A549 (cell line): ENCODE results near the gene CCDC167. TPM values are rescaled to one million over a fixed set of nuclear protein-coding genes. Genes with fewer than 3 reads are reported as not detected.

ENCODE experiments used
- ATAC-seq, 2 experiments: fragments of 200-7000 bp in 1 of 2; fragments of >200 bp in 1 of 2; cut with Nextera tagmentation in 1 of 2; cut with Tn5 transposase in 1 of 2; 3 replicates each; pipeline versions ENCODE4 v1.8.0 to v1.9.1; 2018 to 2020; ENCODE audit warnings: mild to moderate bottlenecking in 1 of 2, moderate library complexity in 1 of 2
- CTCF ChIA-PET: fragments of 300-600 bp; sonication (Branson Sonifier 250); formaldehyde crosslinking; extraction: SDS; loops from one replicate; lab custom pipeline; 2021; ENCODE audit warnings: antibody characterized with exemption, inconsistent platforms; lab: Yijun Ruan, JAX
- POLR2A ChIA-PET: fragments of 350-600 bp; formaldehyde crosslinking; extraction: SDS; loops from one replicate; lab custom pipeline; 2021; ENCODE audit warnings: antibody characterized with exemption, inconsistent platforms; lab: Yijun Ruan, JAX
- DNase-seq, 2 experiments: peaks; one replicate each; pipeline versions ENCODE4 v3.0.0 to v3.0.0-alpha.2; 2011 to 2016; ENCODE audit warnings: low read depth in 1 of 2, low spot score in 1 of 2
- FAIRE-seq: peaks from 2 replicates; lab custom pipeline; 2011; peaks lifted over from hg19 to GRCh38; lab: Jason Lieb, UNC
- H3K27ac ChIP-seq, 2 experiments: fragments of >200 bp; sonication (Bioruptor Twin); formaldehyde crosslinking; 3 replicates each; pipeline ENCODE4 v1.5.1; 2016 to 2017
- H3K4me1 ChIP-seq: fragments of >200 bp; sonication (Bioruptor Twin); formaldehyde crosslinking; 3 replicates; pipeline ENCODE4 v1.6.1; 2016
- H3K4me2 ChIP-seq: fragments of >200 bp; sonication (Bioruptor Twin); formaldehyde crosslinking; 3 replicates; pipeline ENCODE4 v1.6.1; 2016
- H3K4me3 ChIP-seq: fragments of >200 bp; sonication (Bioruptor Twin); formaldehyde crosslinking; 3 replicates; pipeline ENCODE4 v1.5.1; 2016
- H3K9me3 ChIP-seq: fragments of >200 bp; sonication (Bioruptor Twin); formaldehyde crosslinking; 3 replicates; pipeline ENCODE4 v1.6.1; 2016
- ATOH8 ChIP-seq: fragments of 250-450 bp; sonication (Bioruptor Pico); IDR thresholded peaks from 2 replicates; pipeline ENCODE4 v1.5.0; 2020; ENCODE audit warnings: low read depth, mild to moderate bottlenecking, moderate library complexity
- BHLHE40 ChIP-seq: IDR thresholded peaks from 2 replicates; pipeline ENCODE4 v1.6.1; 2012; ENCODE audit warnings: low read depth, low read length, inconsistent platforms
- CBX2 ChIP-seq: fragments of 200-600 bp; sonication (generic); IDR thresholded peaks from 2 replicates; pipeline ENCODE4 v1.6.1; 2016; ENCODE audit warnings: low read depth, mild to moderate bottlenecking, borderline replicate concordance
- CHD2 ChIP-seq: fragments of 150-350 bp; IDR thresholded peaks from 2 replicates; pipeline ENCODE4 v1.6.1; 2014; ENCODE audit warnings: low read length; ENCODE audit not compliant: partially characterized antibody
- EHF ChIP-seq: fragments of 250-450 bp; sonication (Bioruptor Pico); IDR thresholded peaks from 2 replicates; pipeline ENCODE4 v1.5.0; 2020; ENCODE audit warnings: mild to moderate bottlenecking
- EP300 ChIP-seq, 2 experiments: fragments of >200 bp; sonication (Bioruptor Twin); formaldehyde crosslinking; IDR thresholded peaks; 2 replicates in 1 of 2; 3 replicates in 1 of 2; pipeline ENCODE4 v1.6.1; 2016 to 2017
- FOSB ChIP-seq: fragments of 250-450 bp; sonication (Bioruptor Pico); IDR thresholded peaks from 2 replicates; pipeline ENCODE4 v1.5.0; 2020; ENCODE audit warnings: mild to moderate bottlenecking, moderate library complexity
- FOXS1 ChIP-seq: fragments of 250-450 bp; sonication (Bioruptor Pico); IDR thresholded peaks from 2 replicates; pipeline ENCODE4 v1.5.0; 2020; ENCODE audit warnings: mild to moderate bottlenecking, moderate library complexity
- GATA3 ChIP-seq: IDR thresholded peaks from 2 replicates; pipeline ENCODE4 v1.6.1; 2012; ENCODE audit warnings: borderline replicate concordance
- HEYL ChIP-seq: fragments of 250-450 bp; sonication (Bioruptor Pico); IDR thresholded peaks from 2 replicates; pipeline ENCODE4 v1.8.0; 2021; ENCODE audit warnings: mild to moderate bottlenecking, moderate library complexity
- HOXA7 ChIP-seq: fragments of 250-450 bp; sonication (Bioruptor Pico); IDR thresholded peaks from 2 replicates; pipeline ENCODE4 v1.5.0; 2020; ENCODE audit warnings: mild to moderate bottlenecking, moderate library complexity
- HOXB5 ChIP-seq: fragments of 250-450 bp; sonication (Bioruptor Pico); IDR thresholded peaks from 2 replicates; pipeline ENCODE4 v1.5.0; 2020; ENCODE audit warnings: mild to moderate bottlenecking, moderate library complexity
- JUN ChIP-seq, 2 experiments: fragments of >200 bp; sonication (Bioruptor Twin); formaldehyde crosslinking; IDR thresholded peaks; 2 replicates in 1 of 2; 3 replicates in 1 of 2; pipeline ENCODE4 v1.6.1; 2016 to 2017
- JUNB ChIP-seq: fragments of >200 bp; sonication (Bioruptor Twin); formaldehyde crosslinking; IDR thresholded peaks from 2 replicates; pipeline ENCODE4 v1.6.1; 2016
- KDM1A ChIP-seq: fragments of 200-600 bp; sonication (generic); IDR thresholded peaks from 2 replicates; pipeline ENCODE4 v1.6.1; 2016; ENCODE audit warnings: low read depth, mild to moderate bottlenecking
- MAX ChIP-seq: IDR thresholded peaks from 2 replicates; pipeline ENCODE4 v1.6.1; 2012
- NR3C1 ChIP-seq: fragments of >200 bp; sonication (Bioruptor Twin); formaldehyde crosslinking; IDR thresholded peaks from 3 replicates; pipeline ENCODE4 v1.6.1; 2017
- PHF8 ChIP-seq: fragments of 200-600 bp; sonication (generic); IDR thresholded peaks from 2 replicates; pipeline ENCODE4 v1.6.1; 2016; ENCODE audit warnings: low read depth, mild to moderate bottlenecking, antibody characterized with exemption, moderate library complexity, borderline replicate concordance
- POLR2A ChIP-seq: IDR thresholded peaks from 2 replicates; pipeline ENCODE4 v1.6.1; 2012; ENCODE audit warnings: mild to moderate bottlenecking, low read length
- POLR2AphosphoS2 ChIP-seq: conservative IDR thresholded peaks from 2 replicates; pipeline ENCODE4 v1.6.1; 2012; ENCODE audit warnings: low read length, improper control_type of control experiment, inconsistent platforms
- RAD21 ChIP-seq, 2 experiments: fragments of >200 bp in 1 of 2; sonication (Bioruptor Twin) in 1 of 2; formaldehyde crosslinking in 1 of 2; IDR thresholded peaks in 1 of 2; conservative IDR thresholded peaks in 1 of 2; 2 replicates in 1 of 2; 3 replicates in 1 of 2; pipeline ENCODE4 v1.6.1; 2012 to 2018; ENCODE audit warnings: inconsistent platforms in 1 of 2
- RCOR1 ChIP-seq: fragments of 150-350 bp; IDR thresholded peaks from 2 replicates; pipeline ENCODE4 v1.6.1; 2014; ENCODE audit warnings: antibody characterized with exemption, low read length, low read depth
- RNF2 ChIP-seq: fragments of 200-600 bp; sonication (generic); IDR thresholded peaks from 2 replicates; pipeline ENCODE4 v1.6.1; 2016; ENCODE audit warnings: low read depth, mild to moderate bottlenecking, antibody characterized with exemption, moderate library complexity, borderline replicate concordance
- ZC3H11A ChIP-seq: fragments of 450-650 bp; IDR thresholded peaks from 2 replicates; pipeline ENCODE4 v1.6.1; 2014; ENCODE audit warnings: antibody characterized with exemption, mild to moderate bottlenecking
- ZNF302 ChIP-seq: fragments of 250-450 bp; sonication (Bioruptor Pico); IDR thresholded peaks from 2 replicates; pipeline ENCODE4 v1.9.0; 2021; ENCODE audit warnings: inconsistent platforms, mild to moderate bottlenecking, moderate library complexity
- WGBS: methylation state at CpG from one replicate; pipeline ENCODE4 v1.1.6; 2017; ENCODE audit errors: missing lambda C conversion rate; 5-methylcytosine and 5-hydroxymethylcytosine counted together
- polyA minus RNA-seq: library from RNA; depleted of rRNA, polyadenylated mRNA; stranded (reverse); fragments of >200 nt; gene quantifications from 2 replicates; pipeline ENCODE4 v1.2.3, GENCODE V29; 2011; rRNA and poly(A)+ RNA removed
- polyA plus RNA-seq, 4 experiments: library from polyadenylated mRNA; depleted of rRNA in 3 of 4; stranded (reverse); fragments of >200 nt; fragmentation: RNase III in 1 of 4; extraction: RNeasy Plus Mini Kit Qiagen cat#74134 plus additional on column Dnase treatment in 1 of 4; gene quantifications; 2 replicates in 3 of 4; 3 replicates in 1 of 4; pipeline ENCODE4 v1.2.3, GENCODE V29; 2011 to 2017
- TF ChIP-seq, protein P1 (sequence below): IDR thresholded peaks from 2 replicates; pipeline ENCODE4 v1.6.1; 2012; ENCODE audit warnings: low read depth, borderline replicate concordance
- TF ChIP-seq, protein P2 (sequence below): fragments of 450-650 bp; IDR thresholded peaks from 2 replicates; pipeline ENCODE4 v1.6.1; 2014; ENCODE audit warnings: antibody characterized with exemption
- TF ChIP-seq, protein P3 (sequence below): fragments of >200 bp; sonication (Bioruptor Twin); formaldehyde crosslinking; IDR thresholded peaks from 2 replicates; pipeline ENCODE4 v1.6.1; 2016

Gene CCDC167
- polyA plus RNA-seq (2011; rRNA removed) (35.1 and 48.2 TPM in 2 replicates), polyA plus RNA-seq (2017; fragmentation: RNase III; extraction: RNeasy Plus Mini Kit Qiagen cat#74134 plus additional on column Dnase treatment) (37.5 to 41.9 TPM (median 39.1 TPM) in 3 replicates), polyA minus RNA-seq (14.0 TPM in 2 replicates)
- polyA plus RNA-seq (2012; cell fraction: cytosol; rRNA removed) = 58.1 and 76.0 TPM in 2 replicates
- 41.1 and 64.1 TPM in 2 replicates for polyA plus RNA-seq (2012; cell fraction: nucleus; rRNA removed)

- H3K27ac ChIP-seq = peak within 1 kb of the TSS; percentile 71 to 93
- POLR2A ChIA-PET = interaction anchor here (0.7 kb wide), 1 partner anchor 67 kb away, joined by 4 read pairs; the partner anchor contains the start of gene CMTR1
- FAIRE-seq = no peak
Measured at GRCh38 chr6:37499433-37500293, at the start of gene CCDC167. TSS of gene CCDC167 (minus strand) at chr6:37499893. CDS start at chr6:37499863, 30 bp downstream.

GRCh38 chr6:37549154-37549553 is 49.5 kb upstream of the CCDC167 start:
- FAIRE-seq = no peak
- H3K4me2 ChIP-seq = no peak overlapping the region
- H3K4me1 ChIP-seq = peaks cover 29% of the 10 kb centered on the region
- TF ChIP-seq RAD21 (conservative IDR thresholded peaks at IDR 0.05 in 1 of 2, IDR thresholded peaks at IDR 0.05 in 1 of 2) (no peak), KDM1A (no peak), BHLHE40 (no peak), RNF2 (no peak), EP300 (IDR thresholded peaks at IDR 0.05) (no peak), HOXA7 (CRISPR knock-in tag) (no peak), JUNB (no peak), HOXB5 (CRISPR knock-in tag) (no peak), POLR2AphosphoS2 (no peak), ZC3H11A (no peak), ZNF302 (CRISPR knock-in tag) (no peak)
- TF ChIP-seq, protein P1, sequence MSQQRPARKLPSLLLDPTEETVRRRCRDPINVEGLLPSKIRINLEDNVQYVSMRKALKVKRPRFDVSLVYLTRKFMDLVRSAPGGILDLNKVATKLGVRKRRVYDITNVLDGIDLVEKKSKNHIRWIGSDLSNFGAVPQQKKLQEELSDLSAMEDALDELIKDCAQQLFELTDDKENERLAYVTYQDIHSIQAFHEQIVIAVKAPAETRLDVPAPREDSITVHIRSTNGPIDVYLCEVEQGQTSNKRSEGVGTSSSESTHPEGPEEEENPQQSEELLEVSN = no peak
- TF ChIP-seq, protein P2, sequence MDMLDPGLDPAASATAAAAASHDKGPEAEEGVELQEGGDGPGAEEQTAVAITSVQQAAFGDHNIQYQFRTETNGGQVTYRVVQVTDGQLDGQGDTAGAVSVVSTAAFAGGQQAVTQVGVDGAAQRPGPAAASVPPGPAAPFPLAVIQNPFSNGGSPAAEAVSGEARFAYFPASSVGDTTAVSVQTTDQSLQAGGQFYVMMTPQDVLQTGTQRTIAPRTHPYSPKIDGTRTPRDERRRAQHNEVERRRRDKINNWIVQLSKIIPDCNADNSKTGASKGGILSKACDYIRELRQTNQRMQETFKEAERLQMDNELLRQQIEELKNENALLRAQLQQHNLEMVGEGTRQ = no peak
- TF ChIP-seq, all 56 proteins: peak for 0
- ATAC-seq (no peak), DNase-seq (no peak)
- POLR2A ChIA-PET = no interaction called here
- no peak overlapping the region; a peak in 1 of 6 replicates for H3K27ac ChIP-seq
- CTCF ChIA-PET = interaction anchor here (1.0 to 4.5 kb wide), 3 partner anchors 11 to 143 kb away, joined by 3 to 23 read pairs (median 7); no protein-coding TSS in a partner anchor
- 73% methylated on average over 3 of the region's 7 CpGs for WGBS
- H3K4me3 ChIP-seq = no peak overlapping the region
- no peaks in the 10 kb centered on the region for H3K9me3 ChIP-seq

More at GRCh38 chr6:37499433-37500293, at the start of gene CCDC167:
- no peaks in the 10 kb centered on the region for H3K9me3 ChIP-seq
- DNase-seq (peak; percentile 88 to 98), ATAC-seq (peak; percentile 98)
- CTCF ChIA-PET = interaction anchor here (0.6 to 1.7 kb wide), 6 partner anchors 15 to 174 kb away, joined by 3 to 6 read pairs (median 4); no protein-coding TSS in a partner anchor
- 3% methylated on average over 35 of the region's 38 CpGs for WGBS
- H3K4me1 ChIP-seq = peaks cover 4% of the 10 kb centered on the region; the same call in 1 of the 3 replicates
- TF ChIP-seq ATOH8 (CRISPR knock-in tag) = no peak
- TF ChIP-seq, protein P1 = peak; percentile 95
- no peak for TF ChIP-seq FOSB (CRISPR knock-in tag)
- no peak for TF ChIP-seq FOXS1 (CRISPR knock-in tag)
- peak; percentile 88 for TF ChIP-seq MAX
- peak; percentile 39; the same call in 1 of the 2 replicates for TF ChIP-seq PHF8
- no peak for TF ChIP-seq EHF (CRISPR knock-in tag)
- no peak for TF ChIP-seq CHD2
- TF ChIP-seq HEYL = no peak
- 0 out of 5 replicates have a peak, but pooled peaks of 1 of the 2 experiments have one; percentile 33 for TF ChIP-seq JUN (IDR thresholded peaks at IDR 0.05)
- 0 out of 2 replicates have a peak, but pooled peaks have one; percentile 29 for TF ChIP-seq POLR2A
- no peak for TF ChIP-seq NR3C1
- TF ChIP-seq HOXB5 (CRISPR knock-in tag) = 0 out of 2 replicates have a peak, but pooled peaks have one; percentile 39
- TF ChIP-seq, protein P2 = peak; percentile 51
- no peak for TF ChIP-seq GATA3
- TF ChIP-seq RCOR1 = no peak
- TF ChIP-seq, protein P3, sequence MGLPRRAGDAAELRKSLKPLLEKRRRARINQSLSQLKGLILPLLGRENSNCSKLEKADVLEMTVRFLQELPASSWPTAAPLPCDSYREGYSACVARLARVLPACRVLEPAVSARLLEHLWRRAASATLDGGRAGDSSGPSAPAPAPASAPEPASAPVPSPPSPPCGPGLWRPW = no peak
- no peak for TF ChIP-seq CBX2
- no peak for TF ChIP-seq KDM1A
- TF ChIP-seq ZNF302 (CRISPR knock-in tag) = no peak
- peak within 1 kb of the TSS; percentile 81 for H3K4me2 ChIP-seq
- peak within 1 kb of the TSS; percentile 49 for H3K4me3 ChIP-seq
